Fibroblast of skin of abdomen (primary cell): ENCODE results near the gene TSPAN17.

Source experiments
- DNase-seq: peaks from one replicate; pipeline ENCODE4 v3.0.0-alpha.2; 2013

TSPAN17 gene

GRCh38 chr5:176643491-176644219 lies 3.6 kb upstream of the TSPAN17 start:
- DNase-seq = no peak

- DNase-seq = no peak
Observed at GRCh38 chr5:176644294-176644693, 3.0 kb upstream of the TSPAN17 start.

GRCh38 chr5:176644878-176645670 lies 2.2 kb upstream of the TSPAN17 start:
- DNase-seq = no peak

GRCh38 chr5:176646049-176646706 lies 1.1 kb upstream of the TSPAN17 start:
- DNase-seq = no peak

GRCh38 chr5:176646707-176647029 lies 616 bp upstream of the TSPAN17 start:
- DNase-seq = no peak

GRCh38 chr5:176647843-176648473 lies 674 bp downstream of the TSPAN17 start:
- peak; percentile 20 for DNase-seq

- DNase-seq = no peak
Observed at GRCh38 chr5:176648474-176649194, 1.4 kb downstream of the TSPAN17 start.

GRCh38 chr5:176650354-176650884 lies 3.1 kb downstream of the TSPAN17 start:
- DNase-seq = no peak

GRCh38 chr5:176651472-176651980 lies 4.2 kb downstream of the TSPAN17 start:
- no peak for DNase-seq

GRCh38 chr5:176652136-176652535 lies 4.9 kb downstream of the TSPAN17 start:
- DNase-seq = no peak

GRCh38 chr5:176653401-176654385 lies 6.4 kb downstream of the TSPAN17 start:
- DNase-seq = no peak

GRCh38 chr5:176654856-176655255 lies 7.6 kb downstream of the TSPAN17 start:
- no peak for DNase-seq

GRCh38 chr5:176656467-176656990 lies 9.2 kb downstream of the TSPAN17 start:
- no peak for DNase-seq

GRCh38 chr5:176658007-176658599 lies 10.8 kb downstream of the TSPAN17 start:
- DNase-seq = peak; percentile 56

- peak; percentile 17 for DNase-seq
Observed at GRCh38 chr5:176658817-176659511, 11.7 kb downstream of the TSPAN17 start.

- DNase-seq = no peak
Observed at GRCh38 chr5:176659512-176659839, 12.2 kb downstream of the TSPAN17 start.

GRCh38 chr5:176659860-176660461 lies 12.7 kb downstream of the TSPAN17 start:
- no peak for DNase-seq

GRCh38 chr5:176660530-176660859 lies 13.2 kb downstream of the TSPAN17 start:
- no peak for DNase-seq
